HepG2 (cell line): ENCODE measurements around the gene C17orf75. TPM values are rescaled to one million over a fixed set of nuclear protein-coding genes. Genes with fewer than 3 reads are reported as not detected.

Source experiments
- ADNP ChIP-seq: sonication (generic); formaldehyde crosslinking; IDR thresholded peaks from 2 replicates; pipeline ENCODE4 v1.4.0; 2020; ENCODE audit warnings: missing genetic modification reagents
- ARNT2 ChIP-seq: sonication (generic); formaldehyde crosslinking; IDR thresholded peaks from 2 replicates; pipeline ENCODE4 v1.8.0; 2022; ENCODE audit warnings: mild to moderate bottlenecking, low read depth, missing genetic modification reagents, moderate library complexity
- ASH2L ChIP-seq: fragments of 300-600, 200-600 bp; sonication (generic); IDR thresholded peaks from 2 replicates; pipeline ENCODE4 v1.7.0; 2017; ENCODE audit warnings: low read depth, mild to moderate bottlenecking, moderate library complexity, mixed read lengths, low read length; ENCODE audit not compliant: insufficient read length
- FOSL1 ChIP-seq: sonication (generic); formaldehyde crosslinking; IDR thresholded peaks from 2 replicates; pipeline ENCODE4 v1.9.0; 2021; ENCODE audit warnings: missing genetic modification reagents, borderline replicate concordance
- FOXM1 ChIP-seq: sonication (generic); formaldehyde crosslinking; IDR thresholded peaks from 2 replicates; pipeline ENCODE4 v1.5.0; 2020; ENCODE audit warnings: missing genetic modification reagents
- HCFC1 ChIP-seq: fragments of 150-350 bp; IDR thresholded peaks from 2 replicates; pipeline ENCODE4 v1.6.1; 2014; ENCODE audit warnings: low read depth, low read length
- JUNB ChIP-seq: sonication (generic); formaldehyde crosslinking; IDR thresholded peaks from 2 replicates; pipeline ENCODE4 v1.8.0; 2022; ENCODE audit warnings: missing genetic modification reagents, mild to moderate bottlenecking, borderline replicate concordance
- MBD4 ChIP-seq: IDR thresholded peaks from 2 replicates; pipeline ENCODE4 v1.6.1; 2012; ENCODE audit warnings: low read length, inconsistent platforms, borderline replicate concordance
- MIER2 ChIP-seq: IDR thresholded peaks from 2 replicates; pipeline ENCODE4 v1.6.1; 2016; ENCODE audit warnings: missing biosample characterization, missing genetic modification reagents
- MXD4 ChIP-seq: IDR thresholded peaks from 2 replicates; pipeline ENCODE4 v1.6.1; 2016; ENCODE audit warnings: mild to moderate bottlenecking, missing biosample characterization, missing genetic modification reagents
- PPARG ChIP-seq: conservative IDR thresholded peaks from 2 replicates; pipeline ENCODE4 v1.6.1; 2016; ENCODE audit warnings: missing biosample characterization, missing genetic modification reagents
- SCMH1 ChIP-seq: sonication (generic); formaldehyde crosslinking; IDR thresholded peaks from 2 replicates; pipeline ENCODE4 v1.9.0; 2021; ENCODE audit warnings: missing genetic modification reagents, mild to moderate bottlenecking, borderline replicate concordance
- STAG1 ChIP-seq: sonication (generic); formaldehyde crosslinking; IDR thresholded peaks from 2 replicates; pipeline ENCODE4 v1.4.0; 2020; ENCODE audit warnings: missing genetic modification reagents
- ZKSCAN5 ChIP-seq: sonication (generic); formaldehyde crosslinking; IDR thresholded peaks from 2 replicates; pipeline ENCODE4 v1.5.1; 2020; ENCODE audit warnings: mild to moderate bottlenecking, missing genetic modification reagents
- ZNF343 ChIP-seq: sonication (generic); formaldehyde crosslinking; IDR thresholded peaks from 2 replicates; pipeline ENCODE4 v1.4.0; 2020; ENCODE audit warnings: mild to moderate bottlenecking, missing genetic modification reagents
- ZNF367 ChIP-seq: sonication (generic); formaldehyde crosslinking; IDR thresholded peaks from 2 replicates; pipeline ENCODE4 v1.4.0; 2020; ENCODE audit warnings: missing genetic modification reagents, borderline replicate concordance
- ZNF562 ChIP-seq: sonication (generic); formaldehyde crosslinking; IDR thresholded peaks from 2 replicates; pipeline ENCODE4 v1.8.0; 2022; ENCODE audit warnings: missing genetic modification reagents, borderline replicate concordance
- ZNF563 ChIP-seq: sonication (generic); formaldehyde crosslinking; IDR thresholded peaks from 2 replicates; pipeline ENCODE4 v1.8.0; 2022; ENCODE audit warnings: mild to moderate bottlenecking, moderate library complexity, missing genetic modification reagents
- ZNF644 ChIP-seq: IDR thresholded peaks from 2 replicates; pipeline ENCODE4 v1.6.1; 2016; ENCODE audit warnings: low read depth
- ZNF891 ChIP-seq: sonication (generic); formaldehyde crosslinking; IDR thresholded peaks from 2 replicates; pipeline ENCODE4 v1.5.0; 2020; ENCODE audit warnings: mild to moderate bottlenecking, missing genetic modification reagents
- polyA plus RNA-seq, 8 experiments: library from polyadenylated mRNA; depleted of rRNA in 3 of 8; stranded (reverse) in 7 of 8; unstranded in 1 of 8; fragments of >200 nt; fragmentation: Illumina TruSeq in 4 of 8; extraction: Trizol in 4 of 8; gene quantifications; 2 replicates each; pipeline versions ENCODE4 v1.2.1 to v1.2.3, GENCODE V29; 2011 to 2016; ENCODE audit warnings: low read depth in 4 of 8, missing spikeins in 1 of 8, mixed read lengths in 1 of 8; ENCODE audit not compliant: insufficient read depth in 1 of 8
- total RNA-seq, 5 experiments: library from RNA; depleted of rRNA; stranded (reverse); fragments of >200 nt; fragmentation: Illumina TruSeq; extraction: Trizol; gene quantifications; 2 replicates each; pipeline ENCODE4 v1.2.3, GENCODE V29; 2016; ENCODE audit warnings: low read depth in 1 of 5
- TF ChIP-seq, protein P1 (sequence below): sonication (generic); formaldehyde crosslinking; IDR thresholded peaks from 2 replicates; pipeline ENCODE4 v1.4.0; 2020; ENCODE audit warnings: mild to moderate bottlenecking, missing genetic modification reagents
- TF ChIP-seq, protein P2 (sequence below): IDR thresholded peaks from 2 replicates; pipeline ENCODE4 v1.6.1; 2012; ENCODE audit warnings: low read length, improper control_type of control experiment
- TF ChIP-seq, protein P3 (sequence below): sonication (generic); formaldehyde crosslinking; IDR thresholded peaks from 2 replicates; pipeline ENCODE4 v1.5.0; 2020; ENCODE audit warnings: mild to moderate bottlenecking, low read depth, missing genetic modification reagents, borderline replicate concordance

The C17orf75 gene
- total and polyA plus RNA-seq, 2 of the 13 experiments (the other 11 are each of a cell fraction or from before 2014, with no cell fraction given): 16.2 to 33.0 TPM

DNA sequence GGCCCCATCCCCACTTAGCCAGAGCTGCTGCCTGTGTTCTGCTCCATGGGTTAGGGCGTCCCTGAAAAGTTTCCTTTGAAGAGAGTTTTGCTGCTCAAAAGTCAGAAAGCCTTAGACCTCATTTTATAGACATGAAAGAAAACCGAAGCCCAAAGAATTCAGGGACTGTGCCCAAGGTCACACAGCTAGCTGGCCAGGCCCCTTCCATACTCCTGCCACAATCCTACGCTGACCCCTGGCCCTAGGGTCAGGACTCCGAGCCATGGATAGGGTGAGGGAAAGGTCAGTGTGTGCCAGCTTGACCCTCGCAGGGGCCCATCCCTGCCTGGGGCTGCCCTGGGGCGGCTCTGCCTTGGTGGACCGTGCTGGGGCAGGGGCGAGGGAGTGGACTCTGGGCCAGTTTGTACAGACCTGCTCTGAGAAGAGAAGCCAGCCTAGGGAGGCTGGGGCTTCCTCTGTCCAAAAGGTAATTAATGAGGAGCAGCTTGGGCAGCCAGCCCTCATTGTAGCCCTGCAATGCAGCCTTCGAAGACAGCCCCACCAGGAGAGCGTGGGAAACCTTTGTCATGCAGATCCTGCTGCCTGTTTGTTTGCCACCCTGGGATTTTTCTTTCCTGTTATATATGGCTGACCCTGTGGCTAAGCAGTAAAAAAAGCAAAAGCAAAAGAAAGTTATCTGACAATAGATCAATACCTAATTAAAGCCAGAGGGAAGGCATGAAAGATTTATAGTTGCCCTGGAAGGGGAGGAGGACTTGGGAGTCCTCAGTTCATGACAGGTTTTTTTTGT, 38.9 kb downstream of the C17orf75 start (continued):
- TF ChIP-seq, protein P1, sequence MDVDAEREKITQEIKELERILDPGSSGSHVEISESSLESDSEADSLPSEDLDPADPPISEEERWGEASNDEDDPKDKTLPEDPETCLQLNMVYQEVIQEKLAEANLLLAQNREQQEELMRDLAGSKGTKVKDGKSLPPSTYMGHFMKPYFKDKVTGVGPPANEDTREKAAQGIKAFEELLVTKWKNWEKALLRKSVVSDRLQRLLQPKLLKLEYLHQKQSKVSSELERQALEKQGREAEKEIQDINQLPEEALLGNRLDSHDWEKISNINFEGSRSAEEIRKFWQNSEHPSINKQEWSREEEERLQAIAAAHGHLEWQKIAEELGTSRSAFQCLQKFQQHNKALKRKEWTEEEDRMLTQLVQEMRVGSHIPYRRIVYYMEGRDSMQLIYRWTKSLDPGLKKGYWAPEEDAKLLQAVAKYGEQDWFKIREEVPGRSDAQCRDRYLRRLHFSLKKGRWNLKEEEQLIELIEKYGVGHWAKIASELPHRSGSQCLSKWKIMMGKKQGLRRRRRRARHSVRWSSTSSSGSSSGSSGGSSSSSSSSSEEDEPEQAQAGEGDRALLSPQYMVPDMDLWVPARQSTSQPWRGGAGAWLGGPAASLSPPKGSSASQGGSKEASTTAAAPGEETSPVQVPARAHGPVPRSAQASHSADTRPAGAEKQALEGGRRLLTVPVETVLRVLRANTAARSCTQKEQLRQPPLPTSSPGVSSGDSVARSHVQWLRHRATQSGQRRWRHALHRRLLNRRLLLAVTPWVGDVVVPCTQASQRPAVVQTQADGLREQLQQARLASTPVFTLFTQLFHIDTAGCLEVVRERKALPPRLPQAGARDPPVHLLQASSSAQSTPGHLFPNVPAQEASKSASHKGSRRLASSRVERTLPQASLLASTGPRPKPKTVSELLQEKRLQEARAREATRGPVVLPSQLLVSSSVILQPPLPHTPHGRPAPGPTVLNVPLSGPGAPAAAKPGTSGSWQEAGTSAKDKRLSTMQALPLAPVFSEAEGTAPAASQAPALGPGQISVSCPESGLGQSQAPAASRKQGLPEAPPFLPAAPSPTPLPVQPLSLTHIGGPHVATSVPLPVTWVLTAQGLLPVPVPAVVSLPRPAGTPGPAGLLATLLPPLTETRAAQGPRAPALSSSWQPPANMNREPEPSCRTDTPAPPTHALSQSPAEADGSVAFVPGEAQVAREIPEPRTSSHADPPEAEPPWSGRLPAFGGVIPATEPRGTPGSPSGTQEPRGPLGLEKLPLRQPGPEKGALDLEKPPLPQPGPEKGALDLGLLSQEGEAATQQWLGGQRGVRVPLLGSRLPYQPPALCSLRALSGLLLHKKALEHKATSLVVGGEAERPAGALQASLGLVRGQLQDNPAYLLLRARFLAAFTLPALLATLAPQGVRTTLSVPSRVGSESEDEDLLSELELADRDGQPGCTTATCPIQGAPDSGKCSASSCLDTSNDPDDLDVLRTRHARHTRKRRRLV: no peak
- TF ChIP-seq ZNF562 (CRISPR knock-in tag) (no peak), JUNB (CRISPR knock-in tag) (no peak), MXD4 (CRISPR knock-in tag) (no peak; the same call in 1 of the 2 replicates), PPARG (CRISPR knock-in tag) (peak; percentile 94), ARNT2 (CRISPR knock-in tag) (no peak), ZNF343 (CRISPR knock-in tag) (no peak), ZNF563 (CRISPR knock-in tag) (0 out of 2 replicates have a peak, but pooled peaks have one; percentile 33), ZKSCAN5 (no peak), SCMH1 (no peak), FOSL1 (no peak), MBD4 (no peak), ASH2L (peak; percentile 49), ADNP (CRISPR knock-in tag) (no peak), MIER2 (CRISPR knock-in tag) (0 out of 2 replicates have a peak, but pooled peaks have one; percentile 42), STAG1 (CRISPR knock-in tag) (no peak), ZNF644 (CRISPR knock-in tag) (peak; percentile 47; the same call in 1 of the 2 replicates), ZNF367 (no peak), ZNF891 (CRISPR knock-in tag) (peak; percentile 58; the same call in 1 of the 2 replicates), FOXM1 (CRISPR knock-in tag) (no peak), HCFC1 (no peak)
- TF ChIP-seq, protein P2, sequence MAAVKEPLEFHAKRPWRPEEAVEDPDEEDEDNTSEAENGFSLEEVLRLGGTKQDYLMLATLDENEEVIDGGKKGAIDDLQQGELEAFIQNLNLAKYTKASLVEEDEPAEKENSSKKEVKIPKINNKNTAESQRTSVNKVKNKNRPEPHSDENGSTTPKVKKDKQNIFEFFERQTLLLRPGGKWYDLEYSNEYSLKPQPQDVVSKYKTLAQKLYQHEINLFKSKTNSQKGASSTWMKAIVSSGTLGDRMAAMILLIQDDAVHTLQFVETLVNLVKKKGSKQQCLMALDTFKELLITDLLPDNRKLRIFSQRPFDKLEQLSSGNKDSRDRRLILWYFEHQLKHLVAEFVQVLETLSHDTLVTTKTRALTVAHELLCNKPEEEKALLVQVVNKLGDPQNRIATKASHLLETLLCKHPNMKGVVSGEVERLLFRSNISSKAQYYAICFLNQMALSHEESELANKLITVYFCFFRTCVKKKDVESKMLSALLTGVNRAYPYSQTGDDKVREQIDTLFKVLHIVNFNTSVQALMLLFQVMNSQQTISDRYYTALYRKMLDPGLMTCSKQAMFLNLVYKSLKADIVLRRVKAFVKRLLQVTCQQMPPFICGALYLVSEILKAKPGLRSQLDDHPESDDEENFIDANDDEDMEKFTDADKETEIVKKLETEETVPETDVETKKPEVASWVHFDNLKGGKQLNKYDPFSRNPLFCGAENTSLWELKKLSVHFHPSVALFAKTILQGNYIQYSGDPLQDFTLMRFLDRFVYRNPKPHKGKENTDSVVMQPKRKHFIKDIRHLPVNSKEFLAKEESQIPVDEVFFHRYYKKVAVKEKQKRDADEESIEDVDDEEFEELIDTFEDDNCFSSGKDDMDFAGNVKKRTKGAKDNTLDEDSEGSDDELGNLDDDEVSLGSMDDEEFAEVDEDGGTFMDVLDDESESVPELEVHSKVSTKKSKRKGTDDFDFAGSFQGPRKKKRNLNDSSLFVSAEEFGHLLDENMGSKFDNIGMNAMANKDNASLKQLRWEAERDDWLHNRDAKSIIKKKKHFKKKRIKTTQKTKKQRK: no peak
- TF ChIP-seq, protein P3, sequence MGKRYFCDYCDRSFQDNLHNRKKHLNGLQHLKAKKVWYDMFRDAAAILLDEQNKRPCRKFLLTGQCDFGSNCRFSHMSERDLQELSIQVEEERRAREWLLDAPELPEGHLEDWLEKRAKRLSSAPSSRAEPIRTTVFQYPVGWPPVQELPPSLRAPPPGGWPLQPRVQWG (CRISPR knock-in tag): no peak
